Cardiac fibroblast (primary cell): ENCODE results near the gene HDAC4.

ENCODE experiments used
- DNase-seq, 2 donors: peaks; one replicate each; pipeline versions ENCODE4 v3.0.0 to v3.0.0-alpha.2; 2010; ENCODE audit warnings: low read depth in 2 of 2
- H3K4me3 ChIP-seq, 2 donors: replicated peaks in 1 of 2; 1 replicate in 1 of 2; 2 replicates in 1 of 2; pipeline ENCODE4 v1.5.1; 2011; ENCODE audit warnings: low read depth in 2 of 2, low read length in 2 of 2, mild to moderate bottlenecking in 2 of 2, moderate library complexity in 1 of 2
- CTCF ChIP-seq: IDR thresholded peaks from one replicate; pipeline ENCODE4 v1.5.1; 2011; ENCODE audit warnings: low read depth, mild to moderate bottlenecking, low read length, inconsistent platforms

HDAC4 gene

DNA sequence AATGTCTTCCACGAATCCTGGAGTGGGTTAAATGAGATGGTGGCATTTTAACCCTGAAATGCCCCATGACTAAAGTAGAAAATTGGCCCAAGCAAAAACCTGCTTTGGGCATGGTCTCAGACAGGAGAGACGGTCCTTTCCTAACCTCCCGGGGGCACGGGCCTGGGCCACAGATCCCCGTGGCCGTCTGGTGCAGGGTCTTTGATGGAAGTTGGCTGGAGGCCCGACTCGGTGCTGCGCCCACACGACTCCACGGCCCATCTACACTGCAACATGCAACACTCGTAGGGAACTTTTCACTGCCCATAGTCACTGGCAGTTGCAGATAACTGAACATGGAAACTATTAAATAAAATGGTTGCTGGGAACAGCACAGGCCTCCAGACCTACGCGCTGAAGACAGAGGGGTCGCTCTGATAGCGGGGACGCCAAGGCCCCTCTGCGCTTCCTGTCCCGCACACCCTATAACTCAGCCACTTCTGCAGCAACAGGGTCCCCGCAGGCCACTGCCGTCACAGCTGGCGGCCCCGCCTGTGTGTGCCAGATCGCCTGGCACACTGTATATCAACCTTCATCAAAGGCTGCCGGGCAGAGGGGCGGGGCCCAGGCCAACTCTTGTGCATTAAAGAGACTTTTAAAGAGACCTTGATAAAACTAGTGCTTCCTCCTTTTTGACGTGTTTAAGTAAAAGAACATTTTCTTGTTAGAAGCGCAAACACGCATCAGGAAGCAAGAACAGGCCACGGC, 338.8 kb downstream of the HDAC4 start:
- H3K4me3 ChIP-seq, result no peak overlapping the region
- no peak for DNase-seq
- no peak for TF ChIP-seq CTCF

DNA sequence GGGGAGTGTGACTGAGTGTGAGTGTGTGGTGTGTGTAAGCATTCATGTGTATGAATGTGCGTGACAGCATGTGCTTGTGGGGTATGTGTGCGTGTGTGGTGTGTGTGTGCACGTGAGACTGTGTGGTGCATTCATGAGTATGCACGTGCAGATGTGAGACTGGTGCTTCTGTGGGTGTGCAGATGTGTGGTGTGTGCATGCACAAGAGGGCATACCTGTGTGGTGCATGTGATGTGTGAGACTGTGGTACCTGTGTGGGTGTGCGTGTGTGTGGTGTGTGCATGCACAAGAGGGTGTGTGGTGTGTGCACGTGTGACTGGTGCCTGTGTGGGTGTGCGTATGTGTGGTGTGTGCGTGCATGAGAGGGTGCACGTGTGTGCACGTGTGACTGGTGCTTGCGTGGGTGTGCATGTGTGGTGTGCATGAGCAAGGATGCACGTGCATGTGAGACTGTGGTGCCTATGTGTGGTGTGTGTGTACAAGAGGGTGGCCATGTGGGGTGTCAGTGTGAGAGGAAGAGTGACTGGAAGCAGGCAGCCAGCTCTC, 339.6 kb downstream of the HDAC4 start:
- DNase-seq, result no peak
- no peak overlapping the region for H3K4me3 ChIP-seq
- no peak for TF ChIP-seq CTCF

- H3K4me3 ChIP-seq, result no peak overlapping the region
- no peak for DNase-seq
- no peak for TF ChIP-seq CTCF
Observed at GRCh38 chr2:239060676-239061075, 340.1 kb downstream of the HDAC4 start.

- no peak for TF ChIP-seq CTCF
Observed at GRCh38 chr2:239059854-239060253, 341.0 kb downstream of the HDAC4 start.

DNA sequence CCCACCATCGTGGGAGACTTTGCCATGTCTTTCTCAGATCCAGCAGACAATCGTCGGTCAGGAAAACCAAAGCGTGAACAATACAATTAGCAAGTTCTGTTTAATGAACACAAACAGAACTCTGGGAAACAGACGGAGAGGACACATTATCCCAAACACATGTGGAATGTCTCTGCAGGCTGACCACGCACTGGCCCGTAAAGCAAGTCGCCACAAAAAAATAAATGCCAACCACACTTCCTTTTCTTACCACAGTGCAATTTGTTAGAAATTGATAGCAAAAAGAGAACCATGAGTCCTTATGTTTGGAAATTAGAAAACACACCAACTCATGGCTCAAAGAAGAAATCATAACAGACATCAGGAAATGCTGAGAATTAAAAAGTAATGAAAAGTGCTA, 342.1 kb downstream of the HDAC4 start:
- no peak for DNase-seq
- no peak overlapping the region for H3K4me3 ChIP-seq
- TF ChIP-seq CTCF, result no peak

More at GRCh38 chr2:239059854-239060253, 341.0 kb downstream of the HDAC4 start:
- no peak for DNase-seq
- H3K4me3 ChIP-seq, result no peak overlapping the region

- TF ChIP-seq CTCF, result no peak
- DNase-seq, result peak; percentile 15 to 63
- no peak overlapping the region for H3K4me3 ChIP-seq
Observed at GRCh38 chr2:239057533-239057932, 343.3 kb downstream of the HDAC4 start.
